Progenitor cell of endocrine pancreas (in vitro differentiated cells): ENCODE data around the gene CRTAC1. TPM values are rescaled to one million over a fixed set of nuclear protein-coding genes. Genes with fewer than 3 reads are reported as not detected.
A peak's percentile ranks its signal among the peaks of the same experiment; 100 is the strongest.

Experiments used
- DNase-seq: peaks from one replicate; pipeline ENCODE4 v3.0.0; 2021; ENCODE audit warnings: low spot score; ENCODE audit not compliant: unreplicated experiment
- H3K27ac Mint-ChIP-seq: 2 replicates; pipeline ENCODE4 v1.8.0; 2021; ENCODE audit warnings: mild to moderate bottlenecking, moderate library complexity, mixed read lengths
- H3K27me3 Mint-ChIP-seq: 2 replicates; pipeline ENCODE4 v1.8.0; 2021; ENCODE audit warnings: mixed read lengths
- H3K36me3 Mint-ChIP-seq: 2 replicates; pipeline ENCODE4 v1.8.0; 2022; ENCODE audit warnings: mixed read lengths; ENCODE audit not compliant: insufficient read depth
- H3K4me1 Mint-ChIP-seq: 2 replicates; pipeline ENCODE4 v1.8.0; 2021; ENCODE audit warnings: low read depth, mixed read lengths
- H3K4me3 Mint-ChIP-seq: 2 replicates; pipeline ENCODE4 v1.8.0; 2021; ENCODE audit warnings: low read depth, mild to moderate bottlenecking, moderate library complexity, mixed read lengths
- H3K9me3 Mint-ChIP-seq: 2 replicates; pipeline ENCODE4 v1.8.0; 2021; ENCODE audit warnings: low read depth, mixed read lengths
- CTCF ChIP-seq: fragments of 200-600 bp; sonication (generic); IDR thresholded peaks from one replicate; pipeline ENCODE4 v1.5.0; 2021; ENCODE audit warnings: antibody characterized with exemption, mild to moderate bottlenecking; ENCODE audit not compliant: unreplicated experiment
- total RNA-seq: library from RNA; stranded (reverse); gene quantifications from 2 replicates; pipeline ENCODE4 v1.2.1, GENCODE V29; 2021

The CRTAC1 gene
- total RNA-seq, 1 donor from 2014 or later = 4.6 TPM

DNA sequence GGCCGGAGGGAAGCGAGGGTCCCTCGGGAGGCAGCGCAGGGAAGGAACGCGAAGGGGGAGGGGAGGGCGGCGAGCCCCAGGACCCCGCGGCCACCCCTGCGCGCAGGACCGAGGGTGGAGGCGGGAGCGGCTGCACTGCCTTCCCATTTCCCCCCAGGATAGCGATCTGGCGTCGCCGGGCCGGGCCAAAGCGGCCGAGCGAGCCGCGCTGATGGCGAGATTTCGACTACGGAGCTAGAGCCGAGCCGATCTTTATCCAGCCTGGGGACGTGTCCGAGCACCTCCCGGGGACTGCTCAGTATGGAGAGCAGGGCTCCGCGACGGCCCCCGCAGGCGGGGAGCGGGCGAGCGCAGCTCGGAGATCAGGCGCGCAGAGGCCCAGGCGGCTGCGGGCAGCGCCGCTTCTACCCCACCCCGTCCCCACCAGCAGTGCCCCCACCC lies 590 bp upstream of the CRTAC1 start:
- Mint-ChIP-seq H3K9me3 (no peaks in the 10 kb centered on the region), H3K27ac (no peak overlapping the region), H3K4me3 (peak overlapping the region; percentile 41), H3K27me3 (peaks cover 82% of the 10 kb centered on the region), H3K36me3 (no peaks in the 10 kb centered on the region), H3K4me1 (peaks cover 3% of the 10 kb centered on the region)
- peak; percentile 23 for DNase-seq
- no peak for TF ChIP-seq CTCF

GRCh38 chr10:98029149-98030092 lies 1.0 kb downstream of the CRTAC1 start:
- no peak overlapping the region for H3K27ac Mint-ChIP-seq
- H3K36me3 Mint-ChIP-seq = no peaks in the 10 kb centered on the region
- H3K27me3 Mint-ChIP-seq = peaks cover 77% of the 10 kb centered on the region
- peak overlapping the region; percentile 47 for H3K4me3 Mint-ChIP-seq
- TF ChIP-seq CTCF = no peak
- DNase-seq = no peak
- H3K9me3 Mint-ChIP-seq = no peaks in the 10 kb centered on the region
- H3K4me1 Mint-ChIP-seq = peaks cover 3% of the 10 kb centered on the region

- H3K9me3 Mint-ChIP-seq = no peaks in the 10 kb centered on the region
- TF ChIP-seq CTCF = peak; percentile 90
- no peak overlapping the region for H3K27ac Mint-ChIP-seq
- peaks cover 3% of the 10 kb centered on the region for H3K4me1 Mint-ChIP-seq
- H3K36me3 Mint-ChIP-seq = no peaks in the 10 kb centered on the region
- DNase-seq = peak; percentile 66
- peaks cover 75% of the 10 kb centered on the region for H3K27me3 Mint-ChIP-seq
- peak overlapping the region; percentile 50 for H3K4me3 Mint-ChIP-seq
Observed at GRCh38 chr10:98028168-98028770, 2.2 kb downstream of the CRTAC1 start.

DNA sequence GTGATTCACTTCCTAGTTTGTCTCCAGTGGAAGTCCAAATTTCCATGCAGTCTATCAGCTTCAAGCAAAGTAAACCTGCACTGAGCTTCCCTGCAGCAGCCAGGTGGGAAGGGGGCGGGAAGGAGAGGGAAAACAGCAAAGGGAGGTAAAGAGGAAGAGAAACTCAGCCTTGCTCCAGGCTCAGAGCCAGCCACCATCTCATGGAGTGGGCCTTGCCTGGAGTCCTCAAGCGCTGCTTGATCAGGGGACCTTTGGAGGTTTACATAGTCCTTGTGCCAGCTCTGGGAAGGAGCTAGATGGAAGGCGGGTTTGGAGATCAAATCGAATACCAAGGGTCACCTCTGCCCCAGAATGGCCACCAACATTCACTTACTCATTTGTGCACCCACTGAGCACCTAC lies 7.4 kb downstream of the CRTAC1 start:
- DNase-seq = no peak
- Mint-ChIP-seq H3K4me3 (no peak overlapping the region), H3K4me1 (no peaks in the 10 kb centered on the region), H3K9me3 (no peaks in the 10 kb centered on the region), H3K27ac (no peak overlapping the region), H3K27me3 (peaks cover 75% of the 10 kb centered on the region), H3K36me3 (no peaks in the 10 kb centered on the region)
- no peak for TF ChIP-seq CTCF

DNA sequence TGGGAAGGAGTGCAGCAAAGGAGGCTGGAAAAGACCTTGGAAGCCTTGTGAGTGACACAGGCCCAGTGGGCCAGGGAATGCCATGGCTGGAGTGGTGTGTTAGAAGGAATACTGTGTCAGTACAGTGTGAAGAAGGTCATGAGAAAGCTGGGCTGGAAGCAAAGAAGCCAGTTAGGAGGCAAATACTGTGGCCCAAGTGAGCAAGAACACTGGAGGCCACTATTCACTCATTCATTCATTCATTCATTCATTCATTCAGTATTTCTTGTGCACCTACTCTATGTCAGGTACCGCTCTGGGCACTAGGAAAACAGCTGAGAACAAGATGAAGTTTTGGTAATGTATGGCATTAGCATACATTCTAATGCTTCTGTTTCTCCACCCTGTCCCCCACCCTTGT lies 9.6 kb downstream of the CRTAC1 start:
- no peaks in the 10 kb centered on the region for H3K36me3 Mint-ChIP-seq
- peaks cover 65% of the 10 kb centered on the region for H3K27me3 Mint-ChIP-seq
- DNase-seq = no peak
- peaks cover 4% of the 10 kb centered on the region for H3K4me1 Mint-ChIP-seq
- H3K9me3 Mint-ChIP-seq = no peaks in the 10 kb centered on the region
- TF ChIP-seq CTCF = no peak
- H3K27ac Mint-ChIP-seq = no peak overlapping the region
- no peak overlapping the region for H3K4me3 Mint-ChIP-seq
